Aorta (tissue), 5 donors: ENCODE data around the gene COMMD6. TPM values are rescaled to one million over a fixed set of nuclear protein-coding genes. Genes with fewer than 3 reads are reported as not detected.

ENCODE experiments used
- ATAC-seq: fragments of 200-7000 bp; cut with Tn5 transposase; one replicate; pipeline ENCODE4 v1.9.1; 2022; ENCODE audit warnings: moderate library complexity; ENCODE audit not compliant: low FRiP score
- DNase-seq, 2 donors: peaks; one replicate each; pipeline ENCODE4 v3.0.0-alpha.2; 2020
- H3K27ac ChIP-seq, 2 donors: one replicate each; pipeline ENCODE4 v1.5.1; 2013; ENCODE audit warnings: low read length in 2 of 2, mild to moderate bottlenecking in 2 of 2, moderate library complexity in 2 of 2, control low read depth in 1 of 2, inconsistent platforms in 1 of 2, low read depth in 1 of 2
- H3K27me3 ChIP-seq, 2 donors: one replicate each; pipeline ENCODE4 v1.6.1; 2013; ENCODE audit warnings: control low read depth in 1 of 2, low read length in 1 of 2, mild to moderate bottlenecking in 1 of 2, moderate library complexity in 1 of 2; ENCODE audit not compliant: insufficient read depth in 2 of 2, control insufficient read depth in 1 of 2
- H3K36me3 ChIP-seq, 2 donors: one replicate each; pipeline ENCODE4 v1.6.1; 2013; ENCODE audit warnings: control low read depth in 1 of 2, low read length in 1 of 2, mild to moderate bottlenecking in 1 of 2; ENCODE audit not compliant: insufficient read depth in 2 of 2, control insufficient read depth in 1 of 2
- H3K4me1 ChIP-seq, 2 donors: one replicate each; pipeline ENCODE4 v1.6.1; 2013; ENCODE audit warnings: low read length in 2 of 2, control low read depth in 1 of 2, mild to moderate bottlenecking in 1 of 2, moderate library complexity in 1 of 2; ENCODE audit not compliant: insufficient read depth in 2 of 2, control insufficient read depth in 1 of 2
- H3K4me3 ChIP-seq, 2 donors: one replicate each; pipeline ENCODE4 v1.5.1; 2013; ENCODE audit warnings: low read length in 2 of 2, control low read depth in 1 of 2, mild to moderate bottlenecking in 1 of 2
- H3K9me3 ChIP-seq: one replicate; pipeline ENCODE4 v1.6.1; 2013; ENCODE audit warnings: mild to moderate bottlenecking, low read length; ENCODE audit not compliant: control insufficient read depth
- WGBS, 2 donors: extraction: QIAGEN DNeasy Blood & Tissue Kit; methylation state at CpG; one replicate each; pipeline ENCODE4 v1.1.7; 2013; 5-methylcytosine and 5-hydroxymethylcytosine counted together
- intact Hi-C, 2 donors: fragments of 100-400 bp; cut with DNase I; formaldehyde crosslinking; loops; one replicate each; pipeline versions ENCODE4 v1.14.2 to v1.15.0; 2022
- polyA plus RNA-seq, 2 donors: library from polyadenylated mRNA; stranded (reverse); fragments of 200-250 nt; gene quantifications; one replicate each; pipeline ENCODE4 v1.2.3, GENCODE V29; 2013
- total RNA-seq, 2 donors: library from RNA; stranded (reverse); fragmentation: NEBNext Ultra II Directional; extraction: Animal tissue kit (Norgen Biotek cat#: 25700); gene quantifications; one replicate each; pipeline ENCODE4 v1.2.1, GENCODE V29; 2021
- donor health status: healthy with polysubstance abuse.
- donor health status: Bipolar disorder and iron deficiency.
- donor health status: DM: no; HTN: no; CAD: no.
- donor health status: DM: no; HTN: no; CAD: no.
- donor health status: DM: yes; HTN: yes; CAD: no.

COMMD6 gene
- total and polyA plus RNA-seq, 4 donors: 142 to 331 (median 157) TPM

- H3K27ac ChIP-seq: no peak within 1 kb of the TSS
- H3K4me3 ChIP-seq: peak within 1 kb of the TSS; percentile 42 to 65
- no peaks in the 10 kb centered on the region for H3K36me3 ChIP-seq
- H3K9me3 ChIP-seq: no peaks in the 10 kb centered on the region
- intact Hi-C loops: loop anchor here (5.0 kb wide), 2 partner anchors 55 to 110 kb away; partner anchors contain the start of gene COMMD6 (in 2 of the 2)
- ATAC-seq (peak; percentile 91), DNase-seq (peak; percentile 91 to 92)
- no peaks in the 10 kb centered on the region for H3K27me3 ChIP-seq
- 0% methylated on average over 46 to 58 of the region's 58 CpGs for WGBS, 2 donors
- H3K4me1 ChIP-seq: no peaks in the 10 kb centered on the region
Observed at GRCh38 chr13:75482070-75482819, 55.4 kb downstream of the COMMD6 start, which contains the start of gene TBC1D4. TSS of gene TBC1D4 (minus strand) at chr13:75482169. CDS start at chr13:75481767, 402 bp downstream.

- ATAC-seq (peak; percentile 64), DNase-seq (peak; percentile 53 to 82)
- Histone ChIP-seq H3K4me3 (peak overlapping the region; percentile 42 to 65), H3K27ac (no peak overlapping the region), H3K36me3 (no peaks in the 10 kb centered on the region), H3K9me3 (no peaks in the 10 kb centered on the region), H3K27me3 (no peaks in the 10 kb centered on the region), H3K4me1 (no peaks in the 10 kb centered on the region)
- 0% methylated on average over 80 to 100 of the region's 100 CpGs for WGBS, 2 donors
- intact Hi-C loops: loop anchor here (2.0 to 5.0 kb wide), 3 partner anchors 56 to 109 kb away; partner anchors contain the start of gene COMMD6 (in 2 of the 2)
Observed at GRCh38 chr13:75481176-75482069, 56.2 kb downstream of the COMMD6 start.

- DNase-seq (peak; percentile 52 to 77), ATAC-seq (peak; percentile 55)
- H3K36me3 ChIP-seq: no peaks in the 10 kb centered on the region
- H3K4me3 ChIP-seq: peak overlapping the region; percentile 42 to 65
- H3K27ac ChIP-seq: no peak overlapping the region
- H3K9me3 ChIP-seq: no peaks in the 10 kb centered on the region
- intact Hi-C loops: loop anchor here (2.0 to 5.0 kb wide), 3 partner anchors 57 to 108 kb away; partner anchors contain the start of gene COMMD6 (in 2 of the 2)
- H3K27me3 ChIP-seq: no peaks in the 10 kb centered on the region
- WGBS, 2 donors: 1% methylated on average over 43 to 48 of the region's 48 CpGs
- no peaks in the 10 kb centered on the region for H3K4me1 ChIP-seq
Observed at GRCh38 chr13:75480671-75481175, 56.9 kb downstream of the COMMD6 start.

GRCh38 chr13:75479102-75479740, 58.4 kb downstream of the COMMD6 start:
- H3K36me3 ChIP-seq: no peaks in the 10 kb centered on the region
- no peaks in the 10 kb centered on the region for H3K9me3 ChIP-seq
- H3K27ac ChIP-seq: no peak overlapping the region
- no peak overlapping the region for H3K4me3 ChIP-seq
- intact Hi-C loops: no loop called here
- DNase-seq (no peak), ATAC-seq (no peak)
- WGBS, 2 donors: 88 to 91% methylated on average over 5 of the region's 5 CpGs
- H3K4me1 ChIP-seq: no peaks in the 10 kb centered on the region
- no peaks in the 10 kb centered on the region for H3K27me3 ChIP-seq

GRCh38 chr13:75478659-75479058, 59.0 kb downstream of the COMMD6 start:
- WGBS, 2 donors: 96 to 97% methylated on average over 4 of the region's 4 CpGs
- H3K27ac ChIP-seq: no peak overlapping the region
- no peaks in the 10 kb centered on the region for H3K9me3 ChIP-seq
- no peaks in the 10 kb centered on the region for H3K36me3 ChIP-seq
- ATAC-seq (no peak), DNase-seq (no peak)
- no peaks in the 10 kb centered on the region for H3K27me3 ChIP-seq
- intact Hi-C loops: no loop called here
- no peak overlapping the region for H3K4me3 ChIP-seq
- H3K4me1 ChIP-seq: no peaks in the 10 kb centered on the region

Other genes with a start within 250 kb of the COMMD6 start
- gene TBC1D4, start 55.7 kb downstream of the COMMD6 start, total RNA-seq: 10 to 100 TPM in 1 of 2 donors, 1 to 10 TPM in 1; 9.1 to 16.3 TPM
- 1 to 10 TPM; 1.4 to 3.3 TPM for gene TBC1D4, start 55.7 kb downstream of the COMMD6 start, polyA plus RNA-seq
- gene UCHL3, start 11.9 kb upstream of the COMMD6 start, total RNA-seq: 10 to 100 TPM; 21.5 to 24.7 TPM
- 10 to 100 TPM; 21.1 to 25.8 TPM for gene UCHL3, start 11.9 kb upstream of the COMMD6 start, polyA plus RNA-seq
- gene LMO7, start 98.5 kb upstream of the COMMD6 start, total RNA-seq: 10 to 100 TPM; 56.4 to 76.8 TPM
- 10 to 100 TPM; 31.7 to 55.4 TPM for gene LMO7, start 98.5 kb upstream of the COMMD6 start, polyA plus RNA-seq